ENCODE data around the gene SVOP. TPM values are rescaled to one million over a fixed set of nuclear protein-coding genes. Genes with fewer than 3 reads are reported as not detected.

Gene SVOP
- polyA plus RNA-seq, 2 of the 4 experiments (the other 2 are of a cell fraction): not detected

- FAIRE-seq: no peak
- TF ChIP-seq RAD21 (conservative IDR thresholded peaks at IDR 0.05 in 1 of 2, IDR thresholded peaks at IDR 0.05 in 1 of 2) (no peak), CBX8 (IDR thresholded peaks at IDR 0.05) (no peak), JUNB (IDR thresholded peaks at IDR 0.05) (no peak), JUN (IDR thresholded peaks at IDR 0.05) (no peak), NPAS2 (CRISPR knock-in tag; IDR thresholded peaks at IDR 0.05; ENCODE audit: borderline replicate concordance) (no peak), FOSB (CRISPR knock-in tag; IDR thresholded peaks at IDR 0.05) (no peak), HEYL (CRISPR knock-in tag; IDR thresholded peaks at IDR 0.05) (no peak), RARB (CRISPR knock-in tag; IDR thresholded peaks at IDR 0.05) (no peak), CBX2 (IDR thresholded peaks at IDR 0.05; ENCODE audit: borderline replicate concordance, low read depth) (no peak), HOXB5 (CRISPR knock-in tag; IDR thresholded peaks at IDR 0.05) (no peak), POLR2A (IDR thresholded peaks at IDR 0.05; ENCODE audit: low read length) (no peak), NR3C1 (IDR thresholded peaks at IDR 0.05) (no peak), HOXB13 (CRISPR knock-in tag; IDR thresholded peaks at IDR 0.05; ENCODE audit: low read depth) (no peak), EHMT2 (IDR thresholded peaks at IDR 0.05; ENCODE audit: low read depth) (no peak), MAX (IDR thresholded peaks at IDR 0.05) (no peak), SMC3 (IDR thresholded peaks at IDR 0.05) (no peak)
- TF ChIP-seq, protein P1, sequence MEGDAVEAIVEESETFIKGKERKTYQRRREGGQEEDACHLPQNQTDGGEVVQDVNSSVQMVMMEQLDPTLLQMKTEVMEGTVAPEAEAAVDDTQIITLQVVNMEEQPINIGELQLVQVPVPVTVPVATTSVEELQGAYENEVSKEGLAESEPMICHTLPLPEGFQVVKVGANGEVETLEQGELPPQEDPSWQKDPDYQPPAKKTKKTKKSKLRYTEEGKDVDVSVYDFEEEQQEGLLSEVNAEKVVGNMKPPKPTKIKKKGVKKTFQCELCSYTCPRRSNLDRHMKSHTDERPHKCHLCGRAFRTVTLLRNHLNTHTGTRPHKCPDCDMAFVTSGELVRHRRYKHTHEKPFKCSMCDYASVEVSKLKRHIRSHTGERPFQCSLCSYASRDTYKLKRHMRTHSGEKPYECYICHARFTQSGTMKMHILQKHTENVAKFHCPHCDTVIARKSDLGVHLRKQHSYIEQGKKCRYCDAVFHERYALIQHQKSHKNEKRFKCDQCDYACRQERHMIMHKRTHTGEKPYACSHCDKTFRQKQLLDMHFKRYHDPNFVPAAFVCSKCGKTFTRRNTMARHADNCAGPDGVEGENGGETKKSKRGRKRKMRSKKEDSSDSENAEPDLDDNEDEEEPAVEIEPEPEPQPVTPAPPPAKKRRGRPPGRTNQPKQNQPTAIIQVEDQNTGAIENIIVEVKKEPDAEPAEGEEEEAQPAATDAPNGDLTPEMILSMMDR (IDR thresholded peaks at IDR 0.05): no peak
- TF ChIP-seq, protein P2, sequence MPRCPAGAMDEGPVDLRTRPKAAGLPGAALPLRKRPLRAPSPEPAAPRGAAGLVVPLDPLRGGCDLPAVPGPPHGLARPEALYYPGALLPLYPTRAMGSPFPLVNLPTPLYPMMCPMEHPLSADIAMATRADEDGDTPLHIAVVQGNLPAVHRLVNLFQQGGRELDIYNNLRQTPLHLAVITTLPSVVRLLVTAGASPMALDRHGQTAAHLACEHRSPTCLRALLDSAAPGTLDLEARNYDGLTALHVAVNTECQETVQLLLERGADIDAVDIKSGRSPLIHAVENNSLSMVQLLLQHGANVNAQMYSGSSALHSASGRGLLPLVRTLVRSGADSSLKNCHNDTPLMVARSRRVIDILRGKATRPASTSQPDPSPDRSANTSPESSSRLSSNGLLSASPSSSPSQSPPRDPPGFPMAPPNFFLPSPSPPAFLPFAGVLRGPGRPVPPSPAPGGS (IDR thresholded peaks at IDR 0.05): no peak
- ChIA-PET CTCF (interaction anchor here (0.6 to 1.6 kb wide), 4 partner anchors 9 to 339 kb away, joined by 3 to 4 read pairs (median 3); no protein-coding TSS in a partner anchor), POLR2A (no interaction called here)
- Histone ChIP-seq H3K9me3 (no peaks in the 10 kb centered on the region), H3K27ac (no peak overlapping the region), H3K4me2 (no peak overlapping the region), H3K4me1 (no peaks in the 10 kb centered on the region), H3K4me3 (no peak overlapping the region)
- no peak; a peak in 1 of 6 replicates for ATAC-seq
- 8% methylated on average over 5 of the region's 5 CpGs for WGBS (ENCODE audit: missing lambda C conversion rate)
- no peak for DNase-seq (ENCODE audit: low read depth in 1 of 2, low spot score in 1 of 2)
Measured at GRCh38 chr12:108989376-108989775, 31.5 kb downstream of the SVOP start.

- FAIRE-seq (no peak), ATAC-seq (no peak)
- CTCF ChIA-PET: no interaction called here
Measured at GRCh38 chr12:108985750-108986149, 35.1 kb downstream of the SVOP start.

More at GRCh38 chr12:108985750-108986149, 35.1 kb downstream of the SVOP start:
- Histone ChIP-seq H3K9me3 (no peaks in the 10 kb centered on the region), H3K4me1 (no peaks in the 10 kb centered on the region), H3K27ac (no peak overlapping the region), H3K4me3 (no peak overlapping the region), H3K4me2 (no peak overlapping the region)
- POLR2A ChIA-PET: no interaction called here
- DNase-seq (ENCODE audit: low read depth in 1 of 2, low spot score in 1 of 2): no peak
- no peak for TF ChIP-seq FOSL2 (IDR thresholded peaks at IDR 0.05)
- TF ChIP-seq FOSL2 (CRISPR knock-in tag; IDR thresholded peaks at IDR 0.05): no peak
- TF ChIP-seq REST (IDR thresholded peaks at IDR 0.05): no peak
- no peak for TF ChIP-seq SMC3 (IDR thresholded peaks at IDR 0.05)
- no peak for TF ChIP-seq JUN (IDR thresholded peaks at IDR 0.05)
- TF ChIP-seq ZSCAN20 (CRISPR knock-in tag; IDR thresholded peaks at IDR 0.05): no peak
- no peak for TF ChIP-seq NPAS2 (CRISPR knock-in tag; IDR thresholded peaks at IDR 0.05; ENCODE audit: borderline replicate concordance)
- TF ChIP-seq EHMT2 (IDR thresholded peaks at IDR 0.05; ENCODE audit: low read depth): no peak
- no peak for TF ChIP-seq ZNF302 (CRISPR knock-in tag; IDR thresholded peaks at IDR 0.05)
- TF ChIP-seq, protein P3, sequence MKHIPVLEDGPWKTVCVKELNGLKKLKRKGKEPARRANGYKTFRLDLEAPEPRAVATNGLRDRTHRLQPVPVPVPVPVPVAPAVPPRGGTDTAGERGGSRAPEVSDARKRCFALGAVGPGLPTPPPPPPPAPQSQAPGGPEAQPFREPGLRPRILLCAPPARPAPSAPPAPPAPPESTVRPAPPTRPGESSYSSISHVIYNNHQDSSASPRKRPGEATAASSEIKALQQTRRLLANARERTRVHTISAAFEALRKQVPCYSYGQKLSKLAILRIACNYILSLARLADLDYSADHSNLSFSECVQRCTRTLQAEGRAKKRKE (CRISPR knock-in tag; IDR thresholded peaks at IDR 0.05; ENCODE audit: low read depth): no peak
- no peak for TF ChIP-seq MYC (IDR thresholded peaks at IDR 0.05; ENCODE audit: borderline replicate concordance, low read length)
- no peak for TF ChIP-seq PHF8 (IDR thresholded peaks at IDR 0.05; ENCODE audit: borderline replicate concordance, low read depth)
- no peak for TF ChIP-seq EP300 (IDR thresholded peaks at IDR 0.05)
- no peak for TF ChIP-seq MAX (IDR thresholded peaks at IDR 0.05)
- no peak for TF ChIP-seq HEYL (CRISPR knock-in tag; IDR thresholded peaks at IDR 0.05)
- no peak for TF ChIP-seq HOXB5 (CRISPR knock-in tag; IDR thresholded peaks at IDR 0.05)
- TF ChIP-seq CEBPB (IDR thresholded peaks at IDR 0.05): no peak
- 1% methylated on average over 2 of the region's 2 CpGs for WGBS (ENCODE audit: missing lambda C conversion rate)
